K562 (cell line): ENCODE measurements around the gene PLEKHH3. TPM values are rescaled to one million over a fixed set of nuclear protein-coding genes. Genes with fewer than 3 reads are reported as not detected.

Experiments used
- FOXK1 ChIP-seq: sonication (generic); formaldehyde crosslinking; IDR thresholded peaks from 2 replicates; pipeline ENCODE4 v1.8.0; 2022; ENCODE audit warnings: missing genetic modification reagents, mild to moderate bottlenecking, borderline replicate concordance
- HMGN3 ChIP-seq: IDR thresholded peaks from 2 replicates; pipeline ENCODE4 v1.6.1; 2011; ENCODE audit warnings: borderline replicate concordance, low read depth, mild to moderate bottlenecking, mixed read lengths, low read length; ENCODE audit not compliant: insufficient read length; ENCODE audit errors: extremely low read depth
- NFATC3 ChIP-seq: fragments of 450-650 bp; IDR thresholded peaks from 2 replicates; pipeline ENCODE4 v1.6.1; 2017; ENCODE audit warnings: mild to moderate bottlenecking
- RFX1 ChIP-seq: fragments of 450-650 bp; IDR thresholded peaks from 2 replicates; pipeline ENCODE4 v1.6.1; 2016; ENCODE audit warnings: mild to moderate bottlenecking, moderate library complexity
- SIN3A ChIP-seq, 2 experiments: fragments of 150-350 bp in 1 of 2; IDR thresholded peaks; 2 replicates each; pipeline ENCODE4 v1.6.1; 2011 to 2016; ENCODE audit warnings: borderline replicate concordance in 2 of 2, low read depth in 2 of 2, low read length in 2 of 2, mild to moderate bottlenecking in 2 of 2, moderate library complexity in 2 of 2; ENCODE audit not compliant: control insufficient read depth in 1 of 2
- SMAD1 ChIP-seq: fragments of 150-350 bp; IDR thresholded peaks from 2 replicates; pipeline ENCODE4 v1.6.1; 2014; ENCODE audit warnings: low read length, low read depth; ENCODE audit not compliant: partially characterized antibody
- SPI1 ChIP-seq: IDR thresholded peaks from 2 replicates; pipeline ENCODE4 v1.6.1; 2011; ENCODE audit warnings: low read depth, low read length, control low read depth, borderline replicate concordance
- SRSF1 ChIP-seq: fragments of 200-400 bp; formaldehyde crosslinking; IDR thresholded peaks from 2 replicates; pipeline ENCODE4 v1.6.1; 2017; ENCODE audit warnings: mild to moderate bottlenecking, low read depth, low read length, moderate library complexity
- WHSC1 ChIP-seq: IDR thresholded peaks from one replicate; pipeline ENCODE4 v1.6.1; 2012; ENCODE audit warnings: low read length, control low read depth, inconsistent platforms
- YBX1 ChIP-seq: fragments of 450-650 bp; IDR thresholded peaks from 2 replicates; pipeline ENCODE4 v1.7.1; 2016; ENCODE audit warnings: mild to moderate bottlenecking
- ZNF584 ChIP-seq: fragments of 200-800 bp; sonication (Bioruptor generic); IDR thresholded peaks from 2 replicates; pipeline ENCODE4 v1.6.1; 2016; ENCODE audit warnings: low read depth, mild to moderate bottlenecking, missing genetic modification characterization, missing compliant biosample characterization
- polyA plus RNA-seq, 8 experiments: library from polyadenylated mRNA; depleted of rRNA in 4 of 8; stranded (reverse) in 5 of 8; unstranded in 3 of 8; fragments of >200 nt; fragmentation: Nextera tagmentation in 2 of 8; fragmentation: Illumina TruSeq in 1 of 8; extraction: Ambion mirVana in 2 of 8; extraction: Trizol in 1 of 8; gene quantifications; 2 replicates each; pipeline versions ENCODE4 v1.2.1 to v1.2.3, GENCODE V29; 2011 to 2014; ENCODE audit warnings: inconsistent platforms in 1 of 8, missing spikeins in 1 of 8
- total RNA-seq, 7 experiments: library from RNA; depleted of rRNA in 6 of 7; stranded (reverse); fragments of >200 nt in 6 of 7; fragmentation: Illumina TruSeq in 2 of 7; extraction: Trizol in 2 of 7; gene quantifications; 2 replicates each; pipeline versions ENCODE4 v1.2.1 to v1.2.3, GENCODE V29; 2011 to 2021; ENCODE audit warnings: low replicate concordance in 1 of 7
- TF ChIP-seq, protein P1 (sequence below): fragments of 450-650 bp; IDR thresholded peaks from 2 replicates; pipeline ENCODE4 v1.6.1; 2016; ENCODE audit warnings: missing biosample characterization, missing genetic modification characterization
- TF ChIP-seq, protein P2 (sequence below): sonication (generic); formaldehyde crosslinking; IDR thresholded peaks from 2 replicates; pipeline ENCODE4 v1.8.1; 2023; ENCODE audit warnings: mild to moderate bottlenecking, missing genetic modification reagents, moderate library complexity
- TF ChIP-seq, protein P3 (sequence below): fragments of 250-450 bp; sonication (Bioruptor Pico); IDR thresholded peaks from 2 replicates; pipeline ENCODE4 v1.9.0; 2021; ENCODE audit warnings: mild to moderate bottlenecking
- TF ChIP-seq, protein P4 (sequence below): fragments of 250-450 bp; sonication (Bioruptor Pico); IDR thresholded peaks from 2 replicates; pipeline ENCODE4 v1.9.0; 2021; ENCODE audit warnings: mild to moderate bottlenecking, inconsistent platforms

Gene PLEKHH3
- total and polyA plus RNA-seq, 9 of the 15 experiments (the other 6 are each of a cell fraction or from before 2014, with no cell fraction given): 0.58 to 34.5 (median 5.0) TPM

DNA sequence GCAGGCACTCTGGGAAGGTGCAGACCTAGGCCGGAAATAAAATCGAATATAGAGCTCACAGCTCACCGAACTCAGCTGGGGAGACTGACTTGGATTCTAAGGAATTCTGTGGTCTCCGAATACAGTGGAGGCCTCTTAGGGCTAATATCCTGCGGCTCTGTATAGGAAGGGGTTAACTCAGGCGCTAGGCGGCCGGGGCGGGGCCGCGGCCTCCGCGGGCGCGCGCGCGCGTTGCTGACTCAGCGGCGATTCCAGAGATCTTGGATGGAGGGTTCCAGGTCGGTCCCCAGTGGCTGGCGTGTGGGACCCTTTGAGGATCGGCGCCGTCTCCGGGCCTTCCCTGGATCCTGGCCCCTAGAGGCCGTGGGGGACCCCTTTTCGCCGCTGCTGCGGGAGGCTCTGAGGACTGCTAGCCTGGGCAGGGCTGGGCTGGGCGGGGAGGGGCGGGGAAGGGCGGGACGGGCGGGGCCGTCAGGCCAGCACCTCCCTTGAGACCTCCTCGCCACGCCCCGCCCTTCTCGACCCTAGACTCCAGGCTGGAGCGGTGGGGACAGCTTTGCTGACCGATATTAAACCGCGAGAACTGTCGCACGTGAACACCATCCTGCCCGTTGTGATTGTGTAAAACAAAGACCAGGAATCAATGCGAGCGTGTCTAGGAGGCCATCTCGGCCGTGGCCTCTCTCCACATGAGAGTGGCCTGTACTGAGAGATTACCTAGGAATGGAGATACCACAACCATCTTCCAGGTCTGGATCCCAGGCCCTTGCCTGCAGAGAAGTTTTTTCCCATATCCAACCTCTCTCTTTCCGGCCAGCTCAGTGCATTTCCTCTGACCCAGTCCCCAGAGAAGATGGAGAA is 1.4 kb upstream of the PLEKHH3 start (continued):
- TF ChIP-seq HMGN3 (peak; percentile 94), WHSC1 (no peak), SRSF1 (no peak), ZNF584 (CRISPR knock-in tag) (no peak), FOXK1 (no peak), SMAD1 (no peak), SPI1 (no peak), SIN3A (IDR thresholded peaks at IDR 0.05; ENCODE audit: borderline replicate concordance in 2 of 2, control insufficient read depth in 1 of 2, low read depth in 2 of 2, low read length in 2 of 2) (peak in 1 of 2 experiments; percentile 37; a peak in 2 of 4 replicates), YBX1 (no peak), NFATC3 (no peak), RFX1 (no peak)
- TF ChIP-seq, protein P1, sequence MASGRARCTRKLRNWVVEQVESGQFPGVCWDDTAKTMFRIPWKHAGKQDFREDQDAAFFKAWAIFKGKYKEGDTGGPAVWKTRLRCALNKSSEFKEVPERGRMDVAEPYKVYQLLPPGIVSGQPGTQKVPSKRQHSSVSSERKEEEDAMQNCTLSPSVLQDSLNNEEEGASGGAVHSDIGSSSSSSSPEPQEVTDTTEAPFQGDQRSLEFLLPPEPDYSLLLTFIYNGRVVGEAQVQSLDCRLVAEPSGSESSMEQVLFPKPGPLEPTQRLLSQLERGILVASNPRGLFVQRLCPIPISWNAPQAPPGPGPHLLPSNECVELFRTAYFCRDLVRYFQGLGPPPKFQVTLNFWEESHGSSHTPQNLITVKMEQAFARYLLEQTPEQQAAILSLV (tag): no peak
- TF ChIP-seq, protein P2, sequence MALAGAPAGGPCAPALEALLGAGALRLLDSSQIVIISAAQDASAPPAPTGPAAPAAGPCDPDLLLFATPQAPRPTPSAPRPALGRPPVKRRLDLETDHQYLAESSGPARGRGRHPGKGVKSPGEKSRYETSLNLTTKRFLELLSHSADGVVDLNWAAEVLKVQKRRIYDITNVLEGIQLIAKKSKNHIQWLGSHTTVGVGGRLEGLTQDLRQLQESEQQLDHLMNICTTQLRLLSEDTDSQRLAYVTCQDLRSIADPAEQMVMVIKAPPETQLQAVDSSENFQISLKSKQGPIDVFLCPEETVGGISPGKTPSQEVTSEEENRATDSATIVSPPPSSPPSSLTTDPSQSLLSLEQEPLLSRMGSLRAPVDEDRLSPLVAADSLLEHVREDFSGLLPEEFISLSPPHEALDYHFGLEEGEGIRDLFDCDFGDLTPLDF (CRISPR knock-in tag): no peak
- TF ChIP-seq, protein P3, sequence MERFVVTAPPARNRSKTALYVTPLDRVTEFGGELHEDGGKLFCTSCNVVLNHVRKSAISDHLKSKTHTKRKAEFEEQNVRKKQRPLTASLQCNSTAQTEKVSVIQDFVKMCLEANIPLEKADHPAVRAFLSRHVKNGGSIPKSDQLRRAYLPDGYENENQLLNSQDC (CRISPR knock-in tag): no peak
- TF ChIP-seq, protein P4, sequence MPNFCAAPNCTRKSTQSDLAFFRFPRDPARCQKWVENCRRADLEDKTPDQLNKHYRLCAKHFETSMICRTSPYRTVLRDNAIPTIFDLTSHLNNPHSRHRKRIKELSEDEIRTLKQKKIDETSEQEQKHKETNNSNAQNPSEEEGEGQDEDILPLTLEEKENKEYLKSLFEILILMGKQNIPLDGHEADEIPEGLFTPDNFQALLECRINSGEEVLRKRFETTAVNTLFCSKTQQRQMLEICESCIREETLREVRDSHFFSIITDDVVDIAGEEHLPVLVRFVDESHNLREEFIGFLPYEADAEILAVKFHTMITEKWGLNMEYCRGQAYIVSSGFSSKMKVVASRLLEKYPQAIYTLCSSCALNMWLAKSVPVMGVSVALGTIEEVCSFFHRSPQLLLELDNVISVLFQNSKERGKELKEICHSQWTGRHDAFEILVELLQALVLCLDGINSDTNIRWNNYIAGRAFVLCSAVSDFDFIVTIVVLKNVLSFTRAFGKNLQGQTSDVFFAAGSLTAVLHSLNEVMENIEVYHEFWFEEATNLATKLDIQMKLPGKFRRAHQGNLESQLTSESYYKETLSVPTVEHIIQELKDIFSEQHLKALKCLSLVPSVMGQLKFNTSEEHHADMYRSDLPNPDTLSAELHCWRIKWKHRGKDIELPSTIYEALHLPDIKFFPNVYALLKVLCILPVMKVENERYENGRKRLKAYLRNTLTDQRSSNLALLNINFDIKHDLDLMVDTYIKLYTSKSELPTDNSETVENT (CRISPR knock-in tag): no peak
